H1 (cell line): Measurements from ENCODE around the gene WWC2. TPM values are rescaled to one million over a fixed set of nuclear protein-coding genes. Genes with fewer than 3 reads are reported as not detected.

Source experiments
- CEBPB ChIP-seq: IDR thresholded peaks from 2 replicates; pipeline ENCODE4 v1.6.1; 2012; ENCODE audit warnings: low read depth, low read length
- CHD1 ChIP-seq: IDR thresholded peaks from 2 replicates; pipeline ENCODE4 v1.6.1; 2012; ENCODE audit warnings: low read depth, low read length, improper control_type of control experiment
- EGR1 ChIP-seq: IDR thresholded peaks from 2 replicates; pipeline ENCODE4 v1.6.1; 2011; ENCODE audit warnings: low read depth, low read length, borderline replicate concordance
- GABPA ChIP-seq: IDR thresholded peaks from 2 replicates; pipeline ENCODE4 v1.6.1; 2011; ENCODE audit warnings: mild to moderate bottlenecking, low read length, moderate library complexity, borderline replicate concordance; ENCODE audit not compliant: insufficient read depth
- GTF2F1 ChIP-seq: IDR thresholded peaks from 2 replicates; pipeline ENCODE4 v1.6.1; 2012; ENCODE audit warnings: low read depth, low read length, improper control_type of control experiment, borderline replicate concordance
- JUN ChIP-seq: IDR thresholded peaks from 2 replicates; pipeline ENCODE4 v1.6.1; 2011; ENCODE audit warnings: low read depth, mild to moderate bottlenecking, improper control_type of control experiment, low read length
- PHF8 ChIP-seq: fragments of 200-600 bp; sonication (generic); conservative IDR thresholded peaks from 2 replicates; pipeline ENCODE4 v1.7.1; 2012; ENCODE audit warnings: low read depth, mild to moderate bottlenecking, inconsistent platforms, low read length, moderate library complexity
- SIN3A ChIP-seq, 2 experiments: IDR thresholded peaks in 1 of 2; conservative IDR thresholded peaks in 1 of 2; 2 replicates each; pipeline ENCODE4 v1.6.1; 2011 to 2012; ENCODE audit warnings: low read length in 2 of 2, improper control_type of control experiment in 1 of 2, low read depth in 1 of 2, mild to moderate bottlenecking in 1 of 2
- SRF ChIP-seq: IDR thresholded peaks from 2 replicates; pipeline ENCODE4 v1.6.1; 2011; ENCODE audit warnings: mild to moderate bottlenecking, low read depth, low read length, moderate library complexity
- TAF7 ChIP-seq: optimal IDR thresholded peaks from 2 replicates; pipeline ENCODE3; 2011; ENCODE audit warnings: low read depth, mild to moderate bottlenecking, inconsistent platforms, low read length, moderate library complexity, borderline replicate concordance
- TBP ChIP-seq: IDR thresholded peaks from 2 replicates; pipeline ENCODE4 v1.6.1; 2011; ENCODE audit warnings: low read depth, low read length, improper control_type of control experiment
- TCF12 ChIP-seq: IDR thresholded peaks from 2 replicates; pipeline ENCODE4 v1.6.1; 2011; ENCODE audit warnings: low read depth, mild to moderate bottlenecking, low read length
- polyA plus RNA-seq, 7 experiments: library from polyadenylated mRNA; depleted of rRNA in 3 of 7; stranded (reverse) in 5 of 7; unstranded in 2 of 7; fragments of >200 nt in 5 of 7; fragments of 200-250 nt in 2 of 7; gene quantifications; 1 replicate in 5 of 7; 2 replicates in 1 of 7; 4 replicates in 1 of 7; pipeline versions ENCODE4 v1.2.1 to v1.2.3, GENCODE V29; 2011 to 2013; ENCODE audit warnings: missing spikeins in 2 of 7, mixed read lengths in 2 of 7
- total RNA-seq: library from RNA; stranded (reverse); fragmentation: NEBNext Ultra II Directional; extraction: Animal tissue kit (Norgen Biotek cat#: 25700); gene quantifications from 2 replicates; pipeline ENCODE4 v1.2.1, GENCODE V29; 2021
- TF ChIP-seq, protein P1 (sequence below): fragments of 300-600 bp; sonication (generic); IDR thresholded peaks from 2 replicates; pipeline ENCODE4 v1.7.1; 2012; ENCODE audit warnings: low read length, moderate library complexity, mild to moderate bottlenecking, inconsistent platforms; ENCODE audit not compliant: insufficient replicate concordance

The WWC2 gene
- total and polyA plus RNA-seq, 2 of the 8 experiments (the other 6 are each of a cell fraction or from before 2014, with no cell fraction given) = 17.6 to 135 TPM

DNA sequence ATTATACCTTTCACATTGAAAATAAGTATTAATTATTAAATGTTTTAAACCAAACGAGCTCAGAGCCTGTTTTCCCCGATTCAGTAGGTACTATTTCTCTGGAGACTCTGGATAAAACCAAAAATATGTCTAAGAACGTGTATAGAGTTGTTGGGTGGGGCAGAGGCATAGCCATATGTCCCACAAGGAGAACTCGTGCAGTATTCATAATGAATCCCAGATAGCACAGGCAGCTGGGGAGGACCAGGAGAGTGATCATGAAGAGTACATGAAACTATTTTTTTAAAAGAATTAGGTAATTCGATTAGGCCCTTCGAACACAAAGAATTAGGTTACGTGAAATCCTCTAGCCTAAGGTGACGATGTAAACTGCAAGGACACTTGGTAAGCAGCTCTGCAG, 145.0 kb downstream of the WWC2 start (continued):
- TF ChIP-seq, protein P1, sequence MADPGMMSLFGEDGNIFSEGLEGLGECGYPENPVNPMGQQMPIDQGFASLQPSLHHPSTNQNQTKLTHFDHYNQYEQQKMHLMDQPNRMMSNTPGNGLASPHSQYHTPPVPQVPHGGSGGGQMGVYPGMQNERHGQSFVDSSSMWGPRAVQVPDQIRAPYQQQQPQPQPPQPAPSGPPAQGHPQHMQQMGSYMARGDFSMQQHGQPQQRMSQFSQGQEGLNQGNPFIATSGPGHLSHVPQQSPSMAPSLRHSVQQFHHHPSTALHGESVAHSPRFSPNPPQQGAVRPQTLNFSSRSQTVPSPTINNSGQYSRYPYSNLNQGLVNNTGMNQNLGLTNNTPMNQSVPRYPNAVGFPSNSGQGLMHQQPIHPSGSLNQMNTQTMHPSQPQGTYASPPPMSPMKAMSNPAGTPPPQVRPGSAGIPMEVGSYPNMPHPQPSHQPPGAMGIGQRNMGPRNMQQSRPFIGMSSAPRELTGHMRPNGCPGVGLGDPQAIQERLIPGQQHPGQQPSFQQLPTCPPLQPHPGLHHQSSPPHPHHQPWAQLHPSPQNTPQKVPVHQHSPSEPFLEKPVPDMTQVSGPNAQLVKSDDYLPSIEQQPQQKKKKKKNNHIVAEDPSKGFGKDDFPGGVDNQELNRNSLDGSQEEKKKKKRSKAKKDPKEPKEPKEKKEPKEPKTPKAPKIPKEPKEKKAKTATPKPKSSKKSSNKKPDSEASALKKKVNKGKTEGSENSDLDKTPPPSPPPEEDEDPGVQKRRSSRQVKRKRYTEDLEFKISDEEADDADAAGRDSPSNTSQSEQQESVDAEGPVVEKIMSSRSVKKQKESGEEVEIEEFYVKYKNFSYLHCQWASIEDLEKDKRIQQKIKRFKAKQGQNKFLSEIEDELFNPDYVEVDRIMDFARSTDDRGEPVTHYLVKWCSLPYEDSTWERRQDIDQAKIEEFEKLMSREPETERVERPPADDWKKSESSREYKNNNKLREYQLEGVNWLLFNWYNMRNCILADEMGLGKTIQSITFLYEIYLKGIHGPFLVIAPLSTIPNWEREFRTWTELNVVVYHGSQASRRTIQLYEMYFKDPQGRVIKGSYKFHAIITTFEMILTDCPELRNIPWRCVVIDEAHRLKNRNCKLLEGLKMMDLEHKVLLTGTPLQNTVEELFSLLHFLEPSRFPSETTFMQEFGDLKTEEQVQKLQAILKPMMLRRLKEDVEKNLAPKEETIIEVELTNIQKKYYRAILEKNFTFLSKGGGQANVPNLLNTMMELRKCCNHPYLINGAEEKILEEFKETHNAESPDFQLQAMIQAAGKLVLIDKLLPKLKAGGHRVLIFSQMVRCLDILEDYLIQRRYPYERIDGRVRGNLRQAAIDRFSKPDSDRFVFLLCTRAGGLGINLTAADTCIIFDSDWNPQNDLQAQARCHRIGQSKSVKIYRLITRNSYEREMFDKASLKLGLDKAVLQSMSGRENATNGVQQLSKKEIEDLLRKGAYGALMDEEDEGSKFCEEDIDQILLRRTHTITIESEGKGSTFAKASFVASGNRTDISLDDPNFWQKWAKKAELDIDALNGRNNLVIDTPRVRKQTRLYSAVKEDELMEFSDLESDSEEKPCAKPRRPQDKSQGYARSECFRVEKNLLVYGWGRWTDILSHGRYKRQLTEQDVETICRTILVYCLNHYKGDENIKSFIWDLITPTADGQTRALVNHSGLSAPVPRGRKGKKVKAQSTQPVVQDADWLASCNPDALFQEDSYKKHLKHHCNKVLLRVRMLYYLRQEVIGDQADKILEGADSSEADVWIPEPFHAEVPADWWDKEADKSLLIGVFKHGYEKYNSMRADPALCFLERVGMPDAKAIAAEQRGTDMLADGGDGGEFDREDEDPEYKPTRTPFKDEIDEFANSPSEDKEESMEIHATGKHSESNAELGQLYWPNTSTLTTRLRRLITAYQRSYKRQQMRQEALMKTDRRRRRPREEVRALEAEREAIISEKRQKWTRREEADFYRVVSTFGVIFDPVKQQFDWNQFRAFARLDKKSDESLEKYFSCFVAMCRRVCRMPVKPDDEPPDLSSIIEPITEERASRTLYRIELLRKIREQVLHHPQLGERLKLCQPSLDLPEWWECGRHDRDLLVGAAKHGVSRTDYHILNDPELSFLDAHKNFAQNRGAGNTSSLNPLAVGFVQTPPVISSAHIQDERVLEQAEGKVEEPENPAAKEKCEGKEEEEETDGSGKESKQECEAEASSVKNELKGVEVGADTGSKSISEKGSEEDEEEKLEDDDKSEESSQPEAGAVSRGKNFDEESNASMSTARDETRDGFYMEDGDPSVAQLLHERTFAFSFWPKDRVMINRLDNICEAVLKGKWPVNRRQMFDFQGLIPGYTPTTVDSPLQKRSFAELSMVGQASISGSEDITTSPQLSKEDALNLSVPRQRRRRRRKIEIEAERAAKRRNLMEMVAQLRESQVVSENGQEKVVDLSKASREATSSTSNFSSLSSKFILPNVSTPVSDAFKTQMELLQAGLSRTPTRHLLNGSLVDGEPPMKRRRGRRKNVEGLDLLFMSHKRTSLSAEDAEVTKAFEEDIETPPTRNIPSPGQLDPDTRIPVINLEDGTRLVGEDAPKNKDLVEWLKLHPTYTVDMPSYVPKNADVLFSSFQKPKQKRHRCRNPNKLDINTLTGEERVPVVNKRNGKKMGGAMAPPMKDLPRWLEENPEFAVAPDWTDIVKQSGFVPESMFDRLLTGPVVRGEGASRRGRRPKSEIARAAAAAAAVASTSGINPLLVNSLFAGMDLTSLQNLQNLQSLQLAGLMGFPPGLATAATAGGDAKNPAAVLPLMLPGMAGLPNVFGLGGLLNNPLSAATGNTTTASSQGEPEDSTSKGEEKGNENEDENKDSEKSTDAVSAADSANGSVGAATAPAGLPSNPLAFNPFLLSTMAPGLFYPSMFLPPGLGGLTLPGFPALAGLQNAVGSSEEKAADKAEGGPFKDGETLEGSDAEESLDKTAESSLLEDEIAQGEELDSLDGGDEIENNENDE = no peak
- no peak for TF ChIP-seq JUN
- no peak for TF ChIP-seq PHF8
- TF ChIP-seq GABPA = no peak
- TF ChIP-seq TAF7 = no peak
- TF ChIP-seq SIN3A (conservative IDR thresholded peaks at IDR 0.05 in 1 of 2, IDR thresholded peaks at IDR 0.05 in 1 of 2; ENCODE audit: low read depth in 1 of 2, low read length in 2 of 2) = no peak
- no peak for TF ChIP-seq CHD1
- TF ChIP-seq EGR1 = no peak
- no peak for TF ChIP-seq SRF
- no peak for TF ChIP-seq CEBPB
- no peak for TF ChIP-seq TCF12
- no peak for TF ChIP-seq TBP
- TF ChIP-seq GTF2F1 = no peak
